Peyer's patch (tissue), 4 donors: ENCODE measurements around the gene NVL. TPM values are rescaled to one million over a fixed set of nuclear protein-coding genes. Genes with fewer than 3 reads are reported as not detected.

Experiments used
- DNase-seq, 3 donors: peaks; one replicate each; pipeline ENCODE4 v3.0.0-alpha.2; 2017 to 2019
- H3K27ac ChIP-seq, 4 donors: fragments of 200-600 bp; sonication (generic); one replicate each; pipeline ENCODE4 v1.5.1; 2016 to 2019
- H3K27me3 ChIP-seq, 2 donors: fragments of 200-600 bp; sonication (generic); one replicate each; pipeline ENCODE4 v1.5.1; 2019
- H3K36me3 ChIP-seq, 3 donors: fragments of 200-600 bp; sonication (generic); one replicate each; pipeline ENCODE4 v1.5.1; 2016 to 2019
- H3K4me1 ChIP-seq, 4 donors: fragments of 200-600 bp; sonication (generic); one replicate each; pipeline ENCODE4 v1.5.1; 2016 to 2019
- H3K4me3 ChIP-seq, 4 donors: fragments of 200-600 bp; sonication (generic); 1 replicate in 3 of 4; 2 replicates in 1 of 4; pipeline ENCODE4 v1.5.1; 2016 to 2019; ENCODE audit warnings: mild to moderate bottlenecking in 1 of 4
- H3K9me3 ChIP-seq, 4 donors: fragments of 200-600 bp; sonication (generic); one replicate each; pipeline ENCODE4 v1.5.1; 2016 to 2019; ENCODE audit warnings: mild to moderate bottlenecking in 1 of 4
- POLR2A ChIP-seq, 2 donors: fragments of 450-650 bp; IDR thresholded peaks; one replicate each; pipeline ENCODE4 v1.5.1; 2017; ENCODE audit warnings: antibody characterized with exemption in 2 of 2, mild to moderate bottlenecking in 2 of 2, moderate library complexity in 2 of 2
- total RNA-seq, 4 donors: library from RNA; depleted of rRNA; stranded (reverse); fragments of >200 nt; gene quantifications; one replicate each; pipeline ENCODE4 v1.1.0, GENCODE V29; 2016
- TF ChIP-seq, protein P1 (sequence below), 6 experiments: fragments of 450-650 bp in 4 of 6; fragments of 200-600 bp in 2 of 6; sonication (generic) in 1 of 6; IDR thresholded peaks; one replicate each; pipeline ENCODE4 v1.5.1; 2017 to 2019; ENCODE audit warnings: antibody characterized with exemption in 6 of 6, mild to moderate bottlenecking in 3 of 6, moderate library complexity in 1 of 6

The NVL gene
- total RNA-seq, 4 donors from 2014 or later: 26.6 to 96.6 (median 38.3) TPM

DNA sequence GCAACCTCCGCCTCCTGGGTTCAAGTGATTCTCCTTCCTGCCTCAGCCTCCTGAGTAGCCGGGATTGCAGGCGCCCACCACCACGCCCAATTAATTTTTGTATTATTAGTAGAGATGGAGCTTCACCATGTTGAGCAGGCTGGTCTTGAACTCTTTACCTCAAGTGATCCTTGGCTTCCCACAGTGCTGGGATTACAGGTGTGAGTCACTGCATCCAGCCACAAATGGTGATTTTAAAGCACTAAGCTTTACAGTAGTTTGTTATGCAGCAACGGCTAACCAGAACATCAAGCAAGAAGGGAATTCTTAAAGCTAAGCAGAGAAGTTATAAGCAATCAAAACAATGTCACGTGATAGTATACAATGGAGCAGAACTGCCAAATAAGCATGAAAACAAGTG lies 65.7 kb downstream of the NVL start:
- DNase-seq: no peak
- Histone ChIP-seq H3K36me3 (peaks cover 0 to 7% (median 0%) of the 10 kb centered on the region in 3 donors), H3K4me1 (no peaks in the 10 kb centered on the region), H3K27ac (no peak overlapping the region), H3K27me3 (no peaks in the 10 kb centered on the region), H3K9me3 (no peaks in the 10 kb centered on the region), H3K4me3 (no peak overlapping the region)
- no peak for TF ChIP-seq POLR2A (IDR thresholded peaks at IDR 0.05)
- TF ChIP-seq, protein P1, sequence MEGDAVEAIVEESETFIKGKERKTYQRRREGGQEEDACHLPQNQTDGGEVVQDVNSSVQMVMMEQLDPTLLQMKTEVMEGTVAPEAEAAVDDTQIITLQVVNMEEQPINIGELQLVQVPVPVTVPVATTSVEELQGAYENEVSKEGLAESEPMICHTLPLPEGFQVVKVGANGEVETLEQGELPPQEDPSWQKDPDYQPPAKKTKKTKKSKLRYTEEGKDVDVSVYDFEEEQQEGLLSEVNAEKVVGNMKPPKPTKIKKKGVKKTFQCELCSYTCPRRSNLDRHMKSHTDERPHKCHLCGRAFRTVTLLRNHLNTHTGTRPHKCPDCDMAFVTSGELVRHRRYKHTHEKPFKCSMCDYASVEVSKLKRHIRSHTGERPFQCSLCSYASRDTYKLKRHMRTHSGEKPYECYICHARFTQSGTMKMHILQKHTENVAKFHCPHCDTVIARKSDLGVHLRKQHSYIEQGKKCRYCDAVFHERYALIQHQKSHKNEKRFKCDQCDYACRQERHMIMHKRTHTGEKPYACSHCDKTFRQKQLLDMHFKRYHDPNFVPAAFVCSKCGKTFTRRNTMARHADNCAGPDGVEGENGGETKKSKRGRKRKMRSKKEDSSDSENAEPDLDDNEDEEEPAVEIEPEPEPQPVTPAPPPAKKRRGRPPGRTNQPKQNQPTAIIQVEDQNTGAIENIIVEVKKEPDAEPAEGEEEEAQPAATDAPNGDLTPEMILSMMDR (IDR thresholded peaks at IDR 0.05): no peak

DNA sequence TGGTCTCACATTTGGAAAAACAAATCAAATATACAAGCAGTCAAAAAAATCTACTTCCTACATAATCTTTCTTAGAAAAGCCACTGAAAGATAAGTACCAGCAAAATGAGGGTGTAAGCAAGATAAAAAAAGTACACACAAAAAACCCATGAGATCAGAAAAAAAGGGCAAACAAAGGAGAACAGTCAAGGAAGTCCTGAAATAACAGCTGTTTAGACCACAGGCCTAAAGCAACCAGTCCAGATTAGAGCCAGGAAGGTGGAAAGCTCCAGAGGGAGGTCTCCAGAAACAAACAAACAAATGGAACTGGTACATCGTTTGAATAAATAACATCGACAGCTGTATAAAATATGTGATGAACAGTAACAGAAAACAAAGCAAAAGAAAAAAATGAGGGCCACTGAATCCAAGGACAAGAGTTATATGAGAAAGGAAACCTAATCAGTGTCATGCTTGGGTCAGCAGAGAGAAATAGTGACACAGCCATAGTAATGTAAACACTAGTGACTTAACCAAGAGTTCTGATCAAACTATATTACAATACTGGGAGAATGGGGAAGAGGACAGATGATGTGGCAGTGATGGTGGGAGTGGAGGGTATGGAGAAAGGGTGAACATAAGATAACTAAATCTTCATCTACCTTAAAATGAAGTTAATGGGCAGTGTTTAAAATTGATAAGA lies 67.5 kb downstream of the NVL start:
- Histone ChIP-seq H3K27ac (no peak overlapping the region), H3K4me3 (no peak overlapping the region), H3K36me3 (peaks cover 0 to 7% (median 0%) of the 10 kb centered on the region in 3 donors), H3K27me3 (no peaks in the 10 kb centered on the region), H3K4me1 (no peaks in the 10 kb centered on the region), H3K9me3 (no peaks in the 10 kb centered on the region)
- TF ChIP-seq, protein P1 (IDR thresholded peaks at IDR 0.05): no peak
- no peak for TF ChIP-seq POLR2A (IDR thresholded peaks at IDR 0.05)
- DNase-seq: no peak

DNA sequence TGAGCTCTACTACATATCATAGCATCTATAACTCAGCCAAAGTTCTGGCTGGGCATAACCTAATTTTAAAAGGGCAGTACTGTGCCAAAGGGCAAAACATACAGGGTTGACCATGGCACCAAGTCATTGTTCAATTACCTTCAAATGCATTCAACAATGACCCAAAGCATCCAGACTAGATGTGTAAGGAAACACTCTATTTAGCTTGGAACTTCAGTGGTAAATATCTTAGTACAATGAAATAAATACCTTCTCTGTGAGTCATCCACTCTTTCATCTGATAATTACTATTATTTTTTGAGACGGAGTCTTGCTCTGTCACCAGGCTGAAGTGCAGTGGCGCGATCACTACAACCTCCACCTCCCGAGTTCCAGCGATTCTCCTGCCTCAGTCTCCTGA lies 70.0 kb downstream of the NVL start:
- Histone ChIP-seq H3K4me3 (no peak overlapping the region), H3K36me3 (peaks cover 0 to 7% (median 0%) of the 10 kb centered on the region in 3 donors), H3K27me3 (no peaks in the 10 kb centered on the region), H3K4me1 (no peaks in the 10 kb centered on the region), H3K9me3 (no peaks in the 10 kb centered on the region), H3K27ac (no peak overlapping the region)
- TF ChIP-seq POLR2A (IDR thresholded peaks at IDR 0.05): no peak
- TF ChIP-seq, protein P1 (IDR thresholded peaks at IDR 0.05): no peak
- no peak for DNase-seq

DNA sequence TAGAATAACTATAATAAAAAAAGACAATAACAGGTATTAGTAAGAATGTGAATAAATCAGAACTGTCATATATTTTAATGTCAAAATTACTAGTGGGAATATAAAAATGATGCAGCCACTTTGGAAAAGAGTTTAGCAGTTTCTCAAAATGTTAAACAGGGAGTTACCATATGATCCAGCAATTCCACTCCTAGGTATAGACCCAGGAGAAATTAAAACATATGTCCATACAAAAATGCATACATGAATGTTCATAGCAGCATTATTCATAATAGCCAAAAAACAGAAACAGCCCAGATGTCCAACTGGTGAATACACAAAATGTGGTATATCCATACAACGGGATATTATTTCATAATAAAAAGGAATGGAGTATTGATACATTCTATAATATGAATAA lies 71.6 kb downstream of the NVL start:
- TF ChIP-seq, protein P1 (IDR thresholded peaks at IDR 0.05): no peak
- no peak for TF ChIP-seq POLR2A (IDR thresholded peaks at IDR 0.05)

DNA sequence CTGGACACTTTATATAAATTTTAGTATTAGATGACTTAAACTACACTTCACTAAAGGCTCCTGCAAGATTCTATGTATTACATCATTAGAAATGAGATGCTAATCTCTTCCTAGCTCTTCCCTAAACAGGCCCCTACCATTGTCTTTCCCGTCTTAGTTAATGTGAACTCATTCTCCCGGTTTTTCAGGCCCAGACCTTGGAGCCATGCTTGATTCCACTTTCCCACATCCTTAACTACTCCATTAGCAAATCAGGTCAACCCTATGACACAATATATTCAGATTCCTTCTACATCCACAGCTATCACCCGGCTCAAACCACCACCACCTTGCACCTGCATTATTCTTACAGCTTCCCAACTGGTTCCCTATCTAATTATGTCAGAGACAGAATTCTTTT lies 73.3 kb downstream of the NVL start:
- DNase-seq: no peak
- Histone ChIP-seq H3K27ac (no peak overlapping the region), H3K9me3 (no peaks in the 10 kb centered on the region), H3K4me3 (no peak overlapping the region), H3K4me1 (no peaks in the 10 kb centered on the region), H3K27me3 (no peaks in the 10 kb centered on the region), H3K36me3 (no peaks in the 10 kb centered on the region)
- TF ChIP-seq, protein P1 (IDR thresholded peaks at IDR 0.05): no peak
- TF ChIP-seq POLR2A (IDR thresholded peaks at IDR 0.05): no peak

More for the DNA sequence above, 71.6 kb downstream of the NVL start:
- no peaks in the 10 kb centered on the region for H3K27me3 ChIP-seq
- no peaks in the 10 kb centered on the region for H3K9me3 ChIP-seq
- DNase-seq: no peak
- no peak overlapping the region for H3K4me3 ChIP-seq
- no peaks in the 10 kb centered on the region for H3K4me1 ChIP-seq
- no peak overlapping the region for H3K27ac ChIP-seq
- no peaks in the 10 kb centered on the region for H3K36me3 ChIP-seq
